Renal cortex interstitium (tissue), 11 donors: ENCODE data around the gene MYO15B. TPM values are rescaled to one million over a fixed set of nuclear protein-coding genes. Genes with fewer than 3 reads are reported as not detected.

ENCODE experiments used
- DNase-seq, 11 donors: peaks; one replicate each; pipeline ENCODE4 v3.0.0-alpha.2; 2013; ENCODE audit warnings: low read depth in 9 of 11, low spot score in 4 of 11; ENCODE audit errors: extremely low read depth in 1 of 11
- polyA plus RNA-seq, 3 donors: library from polyadenylated mRNA; unstranded; fragments of 120-200 nt; gene quantifications; one replicate each; pipeline ENCODE4 v1.2.1, GENCODE V29; 2013; ENCODE audit not compliant: insufficient read length in 3 of 3

The MYO15B gene
- polyA plus RNA-seq, 3 donors = 123 to 286 (median 163) TPM

DNA sequence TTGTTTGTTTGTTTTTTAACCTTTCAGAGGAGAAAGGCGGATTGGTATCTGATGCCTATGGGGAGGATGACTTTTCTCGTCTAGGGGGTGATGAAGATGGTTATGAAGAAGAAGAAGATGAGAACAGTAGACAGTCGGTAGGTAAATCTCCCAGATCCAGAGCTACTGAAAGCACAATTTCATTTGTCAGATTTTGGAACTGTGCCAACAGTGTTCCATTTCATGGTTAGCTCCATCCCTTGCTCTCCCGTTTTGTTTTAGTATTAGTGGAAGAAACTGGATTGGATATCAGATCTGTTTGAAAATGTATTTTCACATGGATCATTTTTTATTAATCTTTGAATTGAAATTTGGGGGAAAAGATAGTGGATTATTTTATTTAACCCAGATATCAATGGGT is 80.9 kb downstream of the MYO15B start:
- no peak for DNase-seq

DNA sequence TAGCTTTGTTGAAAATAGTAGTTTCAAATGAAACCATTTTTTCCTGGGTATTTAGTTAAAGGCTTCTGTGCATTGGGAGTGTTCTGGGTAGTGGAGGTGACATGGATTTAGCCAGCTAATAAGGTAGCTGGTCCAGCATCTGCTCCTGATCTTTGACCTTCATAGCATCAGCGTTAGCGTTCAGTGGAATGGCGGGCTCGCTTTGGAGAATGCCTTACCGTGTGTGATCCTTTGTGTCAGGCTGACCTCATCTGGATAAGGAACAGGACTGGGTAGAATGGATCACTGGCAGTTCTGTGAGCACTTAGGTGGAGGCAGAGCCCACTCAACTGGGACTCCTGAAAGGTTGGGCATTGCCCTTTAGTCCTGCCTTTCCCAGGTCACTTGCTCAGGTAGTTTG is 83.3 kb downstream of the MYO15B start:
- DNase-seq = no peak

DNA sequence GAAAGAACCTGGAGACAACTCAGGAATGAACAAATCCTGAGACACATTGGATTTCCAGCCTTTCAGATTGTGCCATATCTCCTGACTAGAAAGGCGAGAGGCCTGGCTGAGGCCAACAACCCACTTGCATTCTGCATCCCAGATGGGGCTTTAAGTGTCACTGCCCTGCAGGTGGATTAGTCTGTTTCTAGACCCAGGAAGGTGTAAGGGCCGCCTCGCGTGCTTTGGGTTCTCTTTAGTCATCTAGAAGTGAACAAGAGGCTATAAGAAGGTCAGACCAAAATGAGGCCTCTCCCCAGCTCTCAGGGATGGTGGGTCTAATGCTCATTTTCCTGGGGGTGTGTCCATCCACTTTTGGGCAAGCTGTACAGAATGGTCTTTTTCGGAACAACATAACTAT is 84.4 kb downstream of the MYO15B start:
- no peak for DNase-seq

DNA sequence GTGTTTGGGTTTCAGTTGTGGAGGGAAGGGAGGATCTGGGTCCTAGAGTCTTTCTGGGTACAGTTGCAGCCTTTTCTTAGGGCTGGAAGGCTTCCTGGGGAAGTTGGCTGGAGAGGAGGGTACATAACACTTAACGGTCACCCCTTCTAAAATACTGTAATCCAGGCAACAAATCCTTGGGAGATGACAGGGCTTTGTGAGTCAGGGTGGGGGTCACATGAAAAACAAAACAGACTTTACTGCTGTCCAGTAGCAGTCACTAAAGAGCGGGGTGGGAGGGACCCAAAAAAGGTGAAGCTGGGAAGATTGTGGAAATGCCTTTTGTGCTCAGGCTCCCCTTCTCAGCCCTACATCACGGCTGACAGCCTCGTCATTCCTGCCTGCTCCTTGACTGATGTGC is 85.9 kb downstream of the MYO15B start:
- no peak for DNase-seq

Other genes with a start within 250 kb of the MYO15B start
- gene GRB2, start 182.1 kb upstream of the MYO15B start, polyA plus RNA-seq = 100 to 1,000 TPM in 2 of 3 donors, 10 to 100 TPM in 1; 94.8 to 103 (median 102) TPM
- 100 to 1,000 TPM in 1 of 3 donors, 10 to 100 TPM in 2; 91.6 to 101 (median 96.7) TPM for gene TMEM94, start 131.2 kb upstream of the MYO15B start, polyA plus RNA-seq
- 10 to 100 TPM; 24.1 to 32.7 (median 28.3) TPM for gene CASKIN2, start 72.3 kb upstream of the MYO15B start, polyA plus RNA-seq
- 10 to 100 TPM; 46.8 to 55.0 (median 47.2) TPM for gene TSEN54, start 71.3 kb upstream of the MYO15B start, polyA plus RNA-seq
- gene LLGL2, start 62.1 kb upstream of the MYO15B start, polyA plus RNA-seq = 100 to 1,000 TPM in 1 of 3 donors, 10 to 100 TPM in 2; 45.9 to 103 (median 60.8) TPM
- 10 to 100 TPM in 1 of 3 donors, 1 to 10 TPM in 2; 5.6 to 13.3 (median 5.7) TPM for gene SMIM5, start 45.6 kb downstream of the MYO15B start, polyA plus RNA-seq
- 10 to 100 TPM; 34.6 to 52.3 (median 44.1) TPM for gene RECQL5, start 79.4 kb downstream of the MYO15B start, polyA plus RNA-seq
- 10 to 100 TPM; 87.6 to 96.1 (median 94.4) TPM for gene SAP30BP, start 79.5 kb downstream of the MYO15B start, polyA plus RNA-seq
- 10 to 100 TPM in 2 of 3 donors, 1 to 10 TPM in 1; 9.9 to 14.7 (median 11.1) TPM for gene ITGB4, start 133.7 kb downstream of the MYO15B start, polyA plus RNA-seq
- gene GALK1, start 177.4 kb downstream of the MYO15B start, polyA plus RNA-seq = 10 to 100 TPM; 19.7 to 37.6 (median 32.9) TPM
- gene UNK, start 197.0 kb downstream of the MYO15B start, polyA plus RNA-seq = 10 to 100 TPM; 34.1 to 52.2 (median 42.4) TPM